Measurements from ENCODE around the gene KCNQ1.

The KCNQ1 gene

GRCh38 chr11:2726964-2727363 lies 282.2 kb downstream of the KCNQ1 start:
- no peak for DNase-seq (ENCODE audit: low read depth in 2 of 3, low spot score in 1 of 3)

GRCh38 chr11:2728128-2728662 lies 283.4 kb downstream of the KCNQ1 start:
- no peak for DNase-seq (ENCODE audit: low read depth in 2 of 3, low spot score in 1 of 3)

- no peak for DNase-seq (ENCODE audit: low read depth in 2 of 3, low spot score in 1 of 3)
These were observed 284.0 kb downstream of the KCNQ1 start for GRCh38 chr11:2728663-2729332.

GRCh38 chr11:2729841-2730240 lies 285.0 kb downstream of the KCNQ1 start:
- DNase-seq (ENCODE audit: low read depth in 2 of 3, low spot score in 1 of 3): no peak

GRCh38 chr11:2730272-2731129 lies 285.7 kb downstream of the KCNQ1 start:
- no peak for DNase-seq (ENCODE audit: low read depth in 2 of 3, low spot score in 1 of 3)

GRCh38 chr11:2731130-2732125 lies 286.6 kb downstream of the KCNQ1 start:
- DNase-seq (ENCODE audit: low read depth in 2 of 3, low spot score in 1 of 3): no peak

GRCh38 chr11:2732261-2732939 lies 287.6 kb downstream of the KCNQ1 start:
- DNase-seq (ENCODE audit: low read depth in 2 of 3, low spot score in 1 of 3): no peak

GRCh38 chr11:2732940-2733628 lies 288.3 kb downstream of the KCNQ1 start:
- no peak for DNase-seq (ENCODE audit: low read depth in 2 of 3, low spot score in 1 of 3)

GRCh38 chr11:2734181-2735052 lies 289.6 kb downstream of the KCNQ1 start:
- DNase-seq (ENCODE audit: low read depth in 2 of 3, low spot score in 1 of 3): no peak

- no peak for DNase-seq (ENCODE audit: low read depth in 2 of 3, low spot score in 1 of 3)
These were observed 290.3 kb downstream of the KCNQ1 start for GRCh38 chr11:2735053-2735589.

GRCh38 chr11:2736577-2737225 lies 291.9 kb downstream of the KCNQ1 start:
- DNase-seq (ENCODE audit: low read depth in 2 of 3, low spot score in 1 of 3): no peak

GRCh38 chr11:2737226-2737590 lies 292.4 kb downstream of the KCNQ1 start:
- DNase-seq (ENCODE audit: low read depth in 2 of 3, low spot score in 1 of 3): no peak

- DNase-seq (ENCODE audit: low read depth in 2 of 3, low spot score in 1 of 3): no peak
These were observed 293.1 kb downstream of the KCNQ1 start for GRCh38 chr11:2737866-2738265.

- DNase-seq (ENCODE audit: low read depth in 2 of 3, low spot score in 1 of 3): no peak
These were observed 294.0 kb downstream of the KCNQ1 start for GRCh38 chr11:2738551-2739431.

GRCh38 chr11:2739531-2740274 lies 294.9 kb downstream of the KCNQ1 start:
- DNase-seq (ENCODE audit: low read depth in 2 of 3, low spot score in 1 of 3): no peak

GRCh38 chr11:2740275-2740940 lies 295.6 kb downstream of the KCNQ1 start:
- DNase-seq (ENCODE audit: low read depth in 2 of 3, low spot score in 1 of 3): no peak
